GM21423 (cell line): ENCODE data around the gene GNB2.
"Not testable (repeated sequence)": the region's sequence is repeated elsewhere in the genome, so short reads cannot be mapped to it uniquely, and the experiment has no call there.

Experiments used
- ATAC-seq: cut with Tn5 transposase; IDR thresholded peaks from one replicate; pipeline ENCODE4 v1.9.1; 2021; ENCODE audit warnings: mild to moderate bottlenecking, moderate library complexity; ENCODE audit not compliant: unreplicated experiment

The GNB2 gene

DNA sequence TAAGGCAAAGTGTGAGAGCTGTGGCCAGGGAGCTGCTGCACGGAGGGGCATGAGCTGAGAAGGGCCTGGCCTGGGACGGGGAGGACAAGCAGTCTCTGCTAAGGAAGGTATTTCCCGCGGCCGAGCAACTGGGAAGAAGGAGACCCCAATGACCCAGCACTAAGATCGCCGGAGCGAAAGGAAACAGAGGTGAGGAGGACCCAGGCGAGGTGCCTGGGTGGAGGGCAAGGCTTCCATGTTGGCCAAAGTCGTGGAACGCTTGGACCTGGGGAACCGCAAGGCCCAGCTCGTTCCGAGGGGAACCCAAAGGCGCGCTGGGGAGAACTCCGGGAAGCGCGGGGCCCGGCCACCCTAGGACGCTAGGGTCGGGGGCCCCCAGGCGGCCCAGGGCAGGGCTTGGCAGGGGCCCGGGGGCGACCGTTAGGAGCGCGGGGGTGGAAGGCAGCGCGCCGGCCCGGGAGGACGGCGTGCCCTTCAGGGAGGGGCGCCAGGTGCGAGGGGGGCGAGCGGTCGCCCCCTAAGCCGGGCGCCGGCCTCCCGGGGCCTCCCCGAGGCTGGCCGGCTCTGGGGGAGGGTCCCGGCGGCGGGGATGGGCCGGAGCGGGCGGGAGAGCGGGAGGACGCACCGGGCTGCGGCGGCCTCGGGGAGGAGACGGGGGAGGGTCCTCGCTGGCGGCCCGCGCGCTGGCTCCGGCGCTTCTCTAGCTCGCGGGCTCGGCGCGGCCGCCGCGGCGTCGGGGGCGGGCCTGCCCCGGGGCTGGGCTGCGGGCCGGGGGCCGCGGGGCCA, 20.0 kb downstream of the GNB2 start:
- peak; percentile 18 for ATAC-seq

DNA sequence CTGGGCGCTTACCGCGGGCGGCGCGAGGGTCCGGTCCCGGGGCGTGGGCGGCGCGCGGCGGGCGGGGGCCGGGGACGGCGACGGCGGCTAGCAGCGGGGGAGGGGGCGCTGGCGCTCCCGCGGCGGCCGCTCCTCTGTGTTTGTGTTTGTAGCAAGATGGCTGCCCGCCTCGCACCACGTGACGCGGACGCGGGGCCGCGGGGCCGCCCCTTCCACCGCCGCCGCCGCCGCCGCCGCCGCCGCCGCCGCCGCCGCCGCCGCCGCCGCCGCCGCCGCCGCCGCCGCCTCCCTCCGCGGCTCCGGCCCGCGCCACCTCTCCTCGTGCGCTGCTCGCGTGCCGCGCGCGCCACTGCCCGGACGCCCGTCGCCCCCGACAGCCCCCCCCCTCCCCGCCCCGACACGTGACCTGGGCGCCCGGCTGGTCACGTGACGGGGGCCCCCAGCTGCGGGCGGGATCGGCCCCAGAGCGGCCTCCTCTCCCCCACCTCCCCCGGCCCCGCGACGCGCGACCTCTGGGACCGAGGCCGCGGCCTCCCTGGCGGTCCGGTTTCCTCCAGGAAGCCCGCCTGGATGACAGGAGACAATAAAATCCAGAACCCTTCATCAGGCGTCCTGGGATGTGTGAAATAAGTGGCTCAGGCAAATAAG, 20.7 kb downstream of the GNB2 start, which contains the start of gene GIGYF1:
Gene GIGYF1 (minus strand): TSS at position 153 of the 648 bp plus-strand sequence. CDS start 6,012 bp downstream, outside the sequence.
- ATAC-seq: peak; percentile 48

DNA sequence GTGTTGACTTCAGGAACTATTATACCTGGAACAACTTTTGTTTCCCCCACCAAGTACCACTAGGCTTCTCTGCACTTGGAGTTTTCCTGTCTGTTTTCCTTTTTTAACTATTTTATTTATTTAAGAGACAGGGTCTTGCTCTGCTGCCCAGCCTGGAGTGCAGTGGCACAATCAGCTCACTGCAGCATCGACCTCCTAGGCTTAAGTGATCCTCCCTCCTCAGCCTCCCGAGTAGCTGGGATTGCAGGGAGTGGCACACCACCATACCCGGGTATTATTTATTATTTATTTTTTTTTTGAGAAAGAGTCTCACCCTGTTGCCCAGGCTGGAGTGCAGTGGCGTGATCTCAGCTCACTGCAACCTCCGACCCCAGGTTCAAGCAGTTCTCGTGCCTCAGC, 22.6 kb downstream of the GNB2 start:
- no peak for ATAC-seq

GRCh38 chr7:100699018-100699417, 25.5 kb downstream of the GNB2 start:
- no peak for ATAC-seq

DNA sequence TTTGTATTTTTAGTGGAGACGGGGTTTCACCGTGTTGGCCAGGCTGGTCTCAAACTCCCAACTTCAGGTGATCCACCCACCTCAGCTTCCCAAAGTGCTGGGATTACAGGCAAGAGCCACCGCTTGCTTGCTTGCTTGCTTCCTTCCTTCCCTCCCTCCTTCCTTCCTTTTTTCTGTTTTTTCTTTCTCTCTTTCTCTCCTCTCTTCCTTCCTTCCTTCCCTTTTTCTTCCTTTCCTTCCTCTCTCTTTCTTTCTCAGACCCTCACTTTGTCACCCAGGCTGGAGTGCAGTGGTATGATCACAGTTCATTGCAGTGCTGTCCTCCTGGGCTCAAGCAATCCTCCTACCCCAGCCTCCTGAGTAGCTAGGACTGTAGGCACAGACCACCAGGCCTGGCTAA, 27.5 kb downstream of the GNB2 start:
- ATAC-seq: not testable (repeated sequence)

DNA sequence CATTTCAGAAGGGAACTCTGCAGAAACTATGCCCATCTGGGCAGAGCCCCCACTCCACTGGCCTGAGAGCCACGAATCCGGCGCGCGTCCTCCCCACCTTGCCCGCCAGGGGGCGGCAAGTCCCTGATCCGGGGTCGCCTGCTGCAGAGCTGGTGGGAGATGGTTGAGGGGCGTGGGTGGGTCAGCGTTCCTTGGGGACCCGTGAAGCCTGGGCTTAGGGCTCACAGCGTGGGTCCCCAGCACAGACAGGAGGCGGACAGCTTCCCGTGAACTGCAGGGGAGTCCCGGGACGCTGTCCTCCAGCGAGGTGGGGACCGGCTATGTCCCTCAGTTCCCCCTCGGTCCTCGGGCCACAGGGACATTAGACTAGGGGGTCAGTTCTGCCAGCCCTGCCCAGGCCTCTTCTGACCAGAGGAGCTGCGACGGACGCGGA, 31.8 kb downstream of the GNB2 start:
- ATAC-seq: peak; percentile 62

DNA sequence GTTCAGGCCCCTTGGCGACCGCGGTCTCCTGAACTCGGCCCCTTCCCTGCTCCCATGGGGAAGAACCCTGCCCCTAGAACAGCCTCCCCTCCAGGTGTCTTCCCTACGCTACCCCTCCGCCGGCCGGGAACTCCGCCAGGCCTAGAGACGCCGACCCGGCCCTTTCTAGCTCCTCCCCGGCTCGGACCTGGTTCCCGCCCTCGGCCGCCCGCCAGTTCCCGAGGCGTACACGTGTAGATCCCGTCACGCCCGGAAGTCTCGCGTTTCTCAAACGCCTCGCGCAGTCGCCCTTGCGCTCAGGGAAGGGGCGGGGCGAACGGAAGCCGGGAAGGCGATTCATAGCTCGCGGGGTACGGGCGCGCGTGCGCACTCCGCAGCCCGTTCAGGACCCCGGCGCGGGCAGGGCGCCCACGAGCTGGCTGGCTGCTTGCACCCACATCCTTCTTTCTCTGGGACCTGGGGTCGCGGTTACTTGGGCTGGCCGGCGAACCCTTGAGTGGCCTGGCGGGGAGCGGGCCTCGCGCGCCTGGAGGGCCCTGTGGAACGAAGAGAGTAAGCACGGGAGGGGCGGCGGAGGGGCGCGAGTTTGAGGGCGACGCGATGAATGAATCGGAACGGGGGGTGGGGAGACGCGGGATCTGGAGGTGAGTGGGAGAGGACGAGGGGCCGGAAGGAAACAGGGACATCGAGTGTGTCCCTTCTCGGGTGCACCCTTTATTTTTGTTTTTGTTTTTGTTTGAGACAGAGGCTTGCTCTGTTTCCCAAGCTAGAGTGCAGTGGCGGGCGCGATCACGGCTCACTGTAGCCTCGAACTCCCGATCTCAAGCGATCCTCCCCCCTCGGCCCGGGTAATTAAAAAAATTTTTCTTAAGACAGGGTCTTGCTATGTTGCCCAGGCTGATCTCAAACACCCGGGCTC, 32.5 kb downstream of the GNB2 start, which contains the start of gene POP7:
Gene POP7 (plus strand): TSS at position 369 of the 919 bp plus-strand sequence. CDS start 710 bp downstream, outside the sequence.
- ATAC-seq: peak; percentile 91

DNA sequence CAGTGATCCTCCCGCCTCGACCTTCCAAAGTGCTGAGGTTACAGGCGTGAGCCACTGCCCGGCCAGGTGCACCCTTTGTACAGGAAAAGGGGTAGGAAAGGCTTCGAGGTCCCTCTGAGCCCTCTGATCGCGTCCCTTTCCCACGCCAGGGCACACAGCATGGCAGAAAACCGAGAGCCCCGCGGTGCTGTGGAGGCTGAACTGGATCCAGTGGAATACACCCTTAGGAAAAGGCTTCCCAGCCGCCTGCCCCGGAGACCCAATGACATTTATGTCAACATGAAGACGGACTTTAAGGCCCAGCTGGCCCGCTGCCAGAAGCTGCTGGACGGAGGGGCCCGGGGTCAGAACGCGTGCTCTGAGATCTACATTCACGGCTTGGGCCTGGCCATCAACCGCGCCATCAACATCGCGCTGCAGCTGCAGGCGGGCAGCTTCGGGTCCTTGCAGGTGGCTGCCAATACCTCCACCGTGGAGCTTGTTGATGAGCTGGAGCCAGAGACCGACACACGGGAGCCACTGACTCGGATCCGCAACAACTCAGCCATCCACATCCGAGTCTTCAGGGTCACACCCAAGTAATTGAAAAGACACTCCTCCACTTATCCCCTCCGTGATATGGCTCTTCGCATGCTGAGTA, 33.3 kb downstream of the GNB2 start:
- no peak for ATAC-seq

GRCh38 chr7:100708395-100708794, 34.9 kb downstream of the GNB2 start:
- no peak for ATAC-seq

GRCh38 chr7:100710452-100710851, 36.9 kb downstream of the GNB2 start:
- no peak for ATAC-seq

DNA sequence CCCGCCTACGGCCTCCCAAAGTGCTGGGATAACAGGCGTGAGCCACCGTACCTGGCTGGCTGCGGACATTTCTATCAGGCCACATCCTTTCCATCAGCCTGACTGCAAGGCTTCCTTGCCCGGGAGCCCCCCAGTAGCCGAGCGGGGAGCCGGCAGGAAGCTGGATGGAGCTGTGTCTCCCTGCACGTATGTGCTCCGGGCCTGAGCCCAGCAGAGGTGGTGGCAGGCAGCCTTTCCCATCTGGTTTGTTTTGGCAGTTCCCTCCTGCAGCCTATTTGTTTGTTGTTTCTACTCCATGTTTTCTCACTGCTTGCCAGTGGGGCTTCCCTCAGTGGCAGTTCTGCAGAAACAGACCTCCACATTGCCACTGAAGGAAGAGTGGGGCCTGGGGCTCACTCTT, 37.8 kb downstream of the GNB2 start:
- no peak for ATAC-seq

DNA sequence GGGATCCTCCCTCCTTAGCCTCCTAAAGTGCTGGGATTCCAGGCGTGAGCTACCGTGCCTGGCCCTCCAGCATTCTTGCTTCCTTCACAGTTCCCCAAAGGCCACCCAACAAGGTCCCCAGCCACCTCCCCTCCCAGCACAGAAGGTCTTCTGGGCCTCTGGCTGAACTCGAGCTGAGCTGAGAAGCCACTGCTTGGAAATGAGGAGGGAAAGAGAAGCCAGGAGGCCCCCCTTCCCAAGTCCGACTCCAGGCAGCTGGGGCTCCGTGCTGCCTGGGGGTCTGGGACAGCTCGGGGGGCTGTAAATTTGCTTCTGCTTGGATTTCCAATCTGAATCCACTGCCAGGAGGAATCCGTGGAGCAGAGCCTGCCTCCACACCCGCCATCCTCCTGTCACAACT, 41.2 kb downstream of the GNB2 start:
- ATAC-seq: no peak

DNA sequence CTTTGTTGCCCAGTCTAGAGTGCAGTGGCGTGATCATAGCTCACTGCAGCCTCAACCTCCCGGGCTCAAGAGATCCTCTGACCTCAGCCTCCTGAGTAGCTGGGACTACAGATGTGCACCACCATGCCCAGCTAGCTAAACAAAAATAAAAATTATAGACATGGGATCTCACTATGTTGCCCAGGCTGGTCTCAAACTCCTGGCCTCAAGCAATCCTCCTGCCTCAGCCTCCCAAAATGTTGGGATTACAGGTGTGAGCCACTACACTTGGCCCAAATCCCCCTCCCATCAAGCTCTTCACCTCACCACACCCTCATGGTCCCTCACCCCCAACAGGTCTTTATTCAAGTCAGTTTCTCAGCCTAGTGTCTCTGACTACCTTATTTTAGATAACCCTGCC, 43.5 kb downstream of the GNB2 start:
- ATAC-seq: not testable (repeated sequence)

DNA sequence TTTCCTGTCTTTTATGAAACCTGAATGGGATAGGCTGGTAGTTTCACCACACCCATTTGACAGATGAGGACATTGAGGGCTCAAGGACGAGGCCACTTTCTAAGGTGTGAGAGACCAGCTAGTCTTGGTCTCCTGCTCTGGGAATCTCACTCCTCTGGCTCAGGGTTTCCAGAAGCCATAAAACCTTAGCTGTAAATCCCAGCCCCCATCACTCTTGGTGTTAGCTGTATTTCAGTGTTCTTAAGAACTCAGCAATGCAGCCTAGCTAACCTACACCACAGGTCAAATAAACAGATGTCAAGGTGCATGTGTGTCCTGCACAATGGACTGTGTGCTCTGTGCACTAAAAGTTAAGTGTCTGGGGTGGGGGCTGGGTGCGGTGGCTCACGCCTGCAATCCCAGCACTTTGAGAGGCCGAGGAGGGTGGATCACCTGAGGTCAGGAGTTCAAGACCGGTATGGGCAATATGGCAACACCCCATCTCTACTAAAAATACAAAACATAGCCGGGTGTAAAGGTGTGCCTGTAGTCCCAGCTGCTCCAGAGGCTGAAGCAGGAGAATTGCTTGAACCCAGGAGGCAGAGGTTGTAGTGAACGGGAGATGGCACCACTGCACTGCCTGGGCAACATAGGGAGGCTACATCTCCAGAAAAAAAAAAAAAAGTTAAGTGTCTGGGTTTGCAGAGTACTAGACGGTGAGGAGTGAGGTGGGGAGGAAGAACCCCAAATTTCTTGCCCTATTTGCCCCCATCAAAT, 46.2 kb downstream of the GNB2 start:
- no peak for ATAC-seq

GRCh38 chr7:100720279-100720670, 46.7 kb downstream of the GNB2 start, which contains the start of gene EPO:
TSS of gene EPO (plus strand) at chr7:100720468. CDS start at chr7:100720981, 513 bp downstream.
- ATAC-seq: no peak

DNA sequence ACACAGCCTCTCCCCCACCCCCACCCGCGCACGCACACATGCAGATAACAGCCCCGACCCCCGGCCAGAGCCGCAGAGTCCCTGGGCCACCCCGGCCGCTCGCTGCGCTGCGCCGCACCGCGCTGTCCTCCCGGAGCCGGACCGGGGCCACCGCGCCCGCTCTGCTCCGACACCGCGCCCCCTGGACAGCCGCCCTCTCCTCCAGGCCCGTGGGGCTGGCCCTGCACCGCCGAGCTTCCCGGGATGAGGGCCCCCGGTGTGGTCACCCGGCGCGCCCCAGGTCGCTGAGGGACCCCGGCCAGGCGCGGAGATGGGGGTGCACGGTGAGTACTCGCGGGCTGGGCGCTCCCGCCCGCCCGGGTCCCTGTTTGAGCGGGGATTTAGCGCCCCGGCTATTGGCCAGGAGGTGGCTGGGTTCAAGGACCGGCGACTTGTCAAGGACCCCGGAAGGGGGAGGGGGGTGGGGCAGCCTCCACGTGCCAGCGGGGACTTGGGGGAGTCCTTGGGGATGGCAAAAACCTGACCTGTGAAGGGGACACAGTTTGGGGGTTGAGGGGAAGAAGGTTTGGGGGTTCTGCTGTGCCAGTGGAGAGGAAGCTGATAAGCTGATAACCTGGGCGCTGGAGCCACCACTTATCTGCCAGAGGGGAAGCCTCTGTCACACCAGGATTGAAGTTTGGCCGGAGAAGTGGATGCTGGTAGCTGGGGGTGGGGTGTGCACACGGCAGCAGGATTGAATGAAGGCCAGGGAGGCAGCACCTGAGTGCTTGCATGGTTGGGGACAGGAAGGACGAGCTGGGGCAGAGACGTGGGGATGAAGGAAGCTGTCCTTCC, 47.3 kb downstream of the GNB2 start:
- ATAC-seq: no peak

DNA sequence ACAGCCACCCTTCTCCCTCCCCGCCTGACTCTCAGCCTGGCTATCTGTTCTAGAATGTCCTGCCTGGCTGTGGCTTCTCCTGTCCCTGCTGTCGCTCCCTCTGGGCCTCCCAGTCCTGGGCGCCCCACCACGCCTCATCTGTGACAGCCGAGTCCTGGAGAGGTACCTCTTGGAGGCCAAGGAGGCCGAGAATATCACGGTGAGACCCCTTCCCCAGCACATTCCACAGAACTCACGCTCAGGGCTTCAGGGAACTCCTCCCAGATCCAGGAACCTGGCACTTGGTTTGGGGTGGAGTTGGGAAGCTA, 47.9 kb downstream of the GNB2 start:
- no peak for ATAC-seq

DNA sequence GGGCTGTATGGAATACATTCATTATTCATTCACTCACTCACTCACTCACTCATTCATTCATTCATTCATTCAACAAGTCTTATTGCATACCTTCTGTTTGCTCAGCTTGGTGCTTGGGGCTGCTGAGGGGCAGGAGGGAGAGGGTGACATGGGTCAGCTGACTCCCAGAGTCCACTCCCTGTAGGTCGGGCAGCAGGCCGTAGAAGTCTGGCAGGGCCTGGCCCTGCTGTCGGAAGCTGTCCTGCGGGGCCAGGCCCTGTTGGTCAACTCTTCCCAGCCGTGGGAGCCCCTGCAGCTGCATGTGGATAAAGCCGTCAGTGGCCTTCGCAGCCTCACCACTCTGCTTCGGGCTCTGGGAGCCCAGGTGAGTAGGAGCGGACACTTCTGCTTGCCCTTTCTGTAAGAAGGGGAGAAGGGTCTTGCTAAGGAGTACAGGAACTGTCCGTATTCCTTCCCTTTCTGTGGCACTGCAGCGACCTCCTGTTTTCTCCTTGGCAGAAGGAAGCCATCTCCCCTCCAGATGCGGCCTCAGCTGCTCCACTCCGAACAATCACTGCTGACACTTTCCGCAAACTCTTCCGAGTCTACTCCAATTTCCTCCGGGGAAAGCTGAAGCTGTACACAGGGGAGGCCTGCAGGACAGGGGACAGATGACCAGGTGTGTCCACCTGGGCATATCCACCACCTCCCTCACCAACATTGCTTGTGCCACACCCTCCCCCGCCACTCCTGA, 49.1 kb downstream of the GNB2 start:
- ATAC-seq: no peak
